ENCODE measurements around the gene ELMO1. TPM values are rescaled to one million over a fixed set of nuclear protein-coding genes. Genes with fewer than 3 reads are reported as not detected.

The ELMO1 gene
- total RNA-seq, 1 experiment from 2014 or later: 7.8 TPM

DNA sequence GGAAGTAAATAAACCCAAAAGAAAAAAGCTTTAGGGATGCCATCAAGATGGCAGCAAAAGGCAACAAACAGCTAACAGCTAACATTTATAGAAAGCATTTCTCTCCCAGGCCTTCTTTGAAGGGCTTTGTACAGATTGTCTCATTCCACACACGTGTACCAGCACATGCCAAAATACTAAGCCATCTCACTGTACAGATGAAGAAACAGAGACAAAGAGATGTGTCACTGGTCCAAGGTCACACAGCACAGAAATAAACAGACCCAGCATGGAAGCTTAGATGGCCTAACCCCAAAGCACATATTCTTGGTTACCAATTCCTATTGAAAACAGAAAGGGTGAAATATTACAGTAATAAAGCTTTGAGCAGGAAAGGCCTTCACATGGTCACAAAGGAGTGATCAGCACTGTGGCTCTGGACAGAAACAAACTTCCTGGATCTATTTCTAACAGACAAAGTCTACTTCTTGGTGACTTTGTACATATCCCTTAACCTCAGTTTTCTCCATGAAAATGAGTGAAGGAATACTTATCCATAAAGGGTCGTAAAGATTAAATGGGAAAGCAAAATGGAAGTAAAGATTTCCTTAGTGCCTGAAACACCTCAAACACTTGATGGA, 346.0 kb downstream of the ELMO1 start:
- H3K23me2 ChIP-seq (ENCODE audit: insufficient read length, low read depth, low read length, poor library complexity, severe bottlenecking): no peaks in the 10 kb centered on the region
- H3T11ph ChIP-seq (ENCODE audit: low read length): no peak overlapping the region

More for the DNA sequence above, 346.0 kb downstream of the ELMO1 start:
- no peak overlapping the region for H3K4ac ChIP-seq (ENCODE audit: low read depth, low read length)
- no peak overlapping the region for H4K91ac ChIP-seq (ENCODE audit: insufficient read length, low read depth, low read length)
- H2BK15ac ChIP-seq (ENCODE audit: low read depth, low read length): no peak overlapping the region
- no peak overlapping the region for H3K14ac ChIP-seq (ENCODE audit: insufficient read depth, low read length)
- H4K20me1 ChIP-seq (ENCODE audit: control insufficient read depth, insufficient read depth, insufficient read length): no peaks in the 10 kb centered on the region
- H3K79me2 ChIP-seq (ENCODE audit: insufficient read depth, low read length): no peaks in the 10 kb centered on the region
- no peak overlapping the region for H2BK12ac ChIP-seq (ENCODE audit: insufficient read length, low read depth, low read length)
- H3K79me1 ChIP-seq (ENCODE audit: insufficient read depth, low read depth, low read length, poor library complexity, severe bottlenecking): no peaks in the 10 kb centered on the region
- no peak overlapping the region for H4K5ac ChIP-seq (ENCODE audit: insufficient read length, low read depth, low read length)
- no peak for DNase-seq
- Mint-ChIP-seq H3K4me1 (peaks cover 17 to 24% of the 10 kb centered on the region in 2 experiments), H3K27me3 (ENCODE audit: low read depth) (no peaks in the 10 kb centered on the region), H3K36me3 (ENCODE audit: insufficient read depth in 1 of 3, low read depth in 3 of 3) (no peaks in the 10 kb centered on the region; a peak in 1 of 7 replicates), H3K27ac (no peak overlapping the region), H3K9me3 (no peaks in the 10 kb centered on the region; a peak in 1 of 5 replicates), H3K4me3 (no peak overlapping the region)
- H3K9ac ChIP-seq (ENCODE audit: extremely low read depth, insufficient read length, low read length): no peak overlapping the region
- H3K9me3 ChIP-seq (ENCODE audit: control insufficient read depth, low read depth, low read length): no peaks in the 10 kb centered on the region
- H3K27ac ChIP-seq (ENCODE audit: insufficient read length, low read depth, low read length): no peak overlapping the region
- H3K27me3 ChIP-seq (ENCODE audit: insufficient read depth, low read length): no peaks in the 10 kb centered on the region
- no peak overlapping the region for H3K56ac ChIP-seq (ENCODE audit: insufficient read length, low read depth, low read length)
- no peak overlapping the region for H2BK5ac ChIP-seq (ENCODE audit: insufficient read length, low read length)
- H3K4me2 ChIP-seq (ENCODE audit: insufficient read depth, insufficient read length, low read length): no peak overlapping the region
- no peak overlapping the region for H2AK5ac ChIP-seq (ENCODE audit: insufficient read length, low read length)
- no peak overlapping the region for H2AFZ ChIP-seq (ENCODE audit: low read length)
- no peak overlapping the region for H2BK20ac ChIP-seq (ENCODE audit: low read depth, low read length, poor library complexity, severe bottlenecking)
- H2BK120ac ChIP-seq (ENCODE audit: low read depth, low read length, poor library complexity, severe bottlenecking): no peak overlapping the region
- H4K8ac ChIP-seq (replicated peaks; ENCODE audit: insufficient read length, low read depth, low read length): no peak overlapping the region
- H3K4me1 ChIP-seq (ENCODE audit: insufficient read depth, low read length): peaks cover 2% of the 10 kb centered on the region; the same call in 1 of the 2 replicates
- no CpG with 5 or more reads among the region's 2 CpGs for WGBS (ENCODE audit: extremely low coverage, insufficient read length, low lambda C conversion rate)
- H3K23ac ChIP-seq (ENCODE audit: insufficient read length, low read depth, low read length): no peak overlapping the region
- H3K18ac ChIP-seq (ENCODE audit: insufficient read length, low read depth, low read length): no peak overlapping the region
- TF ChIP-seq, protein P1, sequence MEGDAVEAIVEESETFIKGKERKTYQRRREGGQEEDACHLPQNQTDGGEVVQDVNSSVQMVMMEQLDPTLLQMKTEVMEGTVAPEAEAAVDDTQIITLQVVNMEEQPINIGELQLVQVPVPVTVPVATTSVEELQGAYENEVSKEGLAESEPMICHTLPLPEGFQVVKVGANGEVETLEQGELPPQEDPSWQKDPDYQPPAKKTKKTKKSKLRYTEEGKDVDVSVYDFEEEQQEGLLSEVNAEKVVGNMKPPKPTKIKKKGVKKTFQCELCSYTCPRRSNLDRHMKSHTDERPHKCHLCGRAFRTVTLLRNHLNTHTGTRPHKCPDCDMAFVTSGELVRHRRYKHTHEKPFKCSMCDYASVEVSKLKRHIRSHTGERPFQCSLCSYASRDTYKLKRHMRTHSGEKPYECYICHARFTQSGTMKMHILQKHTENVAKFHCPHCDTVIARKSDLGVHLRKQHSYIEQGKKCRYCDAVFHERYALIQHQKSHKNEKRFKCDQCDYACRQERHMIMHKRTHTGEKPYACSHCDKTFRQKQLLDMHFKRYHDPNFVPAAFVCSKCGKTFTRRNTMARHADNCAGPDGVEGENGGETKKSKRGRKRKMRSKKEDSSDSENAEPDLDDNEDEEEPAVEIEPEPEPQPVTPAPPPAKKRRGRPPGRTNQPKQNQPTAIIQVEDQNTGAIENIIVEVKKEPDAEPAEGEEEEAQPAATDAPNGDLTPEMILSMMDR (conservative IDR thresholded peaks at IDR 0.05): no peak
